AG09309 (cell line): ENCODE results near the gene ATP13A5.

Experiments
- DNase-seq: peaks from one replicate; pipeline ENCODE4 v3.0.0-alpha.2; 2010; ENCODE audit warnings: low read depth
- H3K4me3 ChIP-seq: 2 replicates; pipeline ENCODE4 v1.5.1; 2011; ENCODE audit warnings: mild to moderate bottlenecking, low read depth, low read length, moderate library complexity; ENCODE audit not compliant: control insufficient read depth
- CTCF ChIP-seq: IDR thresholded peaks from 2 replicates; pipeline ENCODE4 v1.5.1; 2011; ENCODE audit warnings: mild to moderate bottlenecking, low read depth, low read length, inconsistent platforms; ENCODE audit not compliant: insufficient read depth, control insufficient read depth; ENCODE audit errors: missing control alignments

The ATP13A5 gene

GRCh38 chr3:193403307-193403706, 24.8 kb upstream of the ATP13A5 start:
- no peak overlapping the region for H3K4me3 ChIP-seq
- DNase-seq, result no peak
- no peak for TF ChIP-seq CTCF

DNA sequence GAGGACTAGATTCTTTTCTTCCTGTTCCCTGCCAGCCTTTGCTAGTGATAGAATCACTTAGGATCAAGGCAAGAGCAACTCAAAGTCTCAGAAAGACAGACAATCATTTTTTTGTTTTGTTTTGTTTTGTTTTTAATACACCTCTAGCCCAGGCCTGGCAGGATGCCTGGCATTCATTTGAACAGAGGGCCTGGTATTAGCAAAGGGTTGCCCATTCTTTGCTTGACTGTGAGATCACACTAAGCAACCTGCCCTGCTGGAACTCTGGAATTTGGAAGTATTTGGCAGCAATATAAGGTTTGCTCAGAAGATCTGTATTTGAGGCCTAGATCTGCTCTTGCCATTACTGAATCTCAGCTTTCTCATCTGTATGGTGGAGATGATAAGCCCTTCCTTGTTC, 21.8 kb upstream of the ATP13A5 start:
- TF ChIP-seq CTCF, result no peak
- no peak for DNase-seq
- no peak overlapping the region for H3K4me3 ChIP-seq

- no peak for DNase-seq
- no peak overlapping the region for H3K4me3 ChIP-seq
- no peak for TF ChIP-seq CTCF
Observed at GRCh38 chr3:193396451-193397244, 18.1 kb upstream of the ATP13A5 start.

- no peak overlapping the region for H3K4me3 ChIP-seq
- no peak for DNase-seq
- no peak for TF ChIP-seq CTCF
Observed at GRCh38 chr3:193391902-193392301, 13.3 kb upstream of the ATP13A5 start.

- no peak overlapping the region for H3K4me3 ChIP-seq
- no peak for TF ChIP-seq CTCF
- DNase-seq, result no peak
Observed at GRCh38 chr3:193389335-193389734, 10.8 kb upstream of the ATP13A5 start.

- TF ChIP-seq CTCF, result no peak
- DNase-seq, result no peak
- no peak overlapping the region for H3K4me3 ChIP-seq
Observed at GRCh38 chr3:193388361-193388760, 9.8 kb upstream of the ATP13A5 start.
